Vagina (tissue), 2 donors: ENCODE data around the gene RARA.

Experiments used
- CTCF ChIP-seq, 3 experiments: fragments of 450-650 bp in 2 of 3; fragments of 200-600 bp in 1 of 3; sonication (generic) in 1 of 3; IDR thresholded peaks; one replicate each; pipeline ENCODE4 v1.5.1; 2017 to 2019; ENCODE audit warnings: antibody characterized with exemption in 3 of 3, mild to moderate bottlenecking in 2 of 3, moderate library complexity in 2 of 3
- POLR2AphosphoS5 ChIP-seq, 2 donors: sonication (generic); formaldehyde crosslinking; IDR thresholded peaks; one replicate each; pipeline ENCODE4 v1.9.0; 2017; ENCODE audit warnings: antibody characterized with exemption in 2 of 2, mild to moderate bottlenecking in 2 of 2, low read depth in 1 of 2; ENCODE audit not compliant: insufficient read depth in 1 of 2

GRCh38 chr17:40310882-40311391 lies 2.0 kb downstream of the RARA start:
- TF ChIP-seq CTCF (IDR thresholded peaks at IDR 0.05) = no peak
- TF ChIP-seq POLR2AphosphoS5 (IDR thresholded peaks at IDR 0.05; ENCODE audit: insufficient read depth in 1 of 2, low read depth in 1 of 2) = no peak
